SU-DHL-6 (cell line): ENCODE results near the gene MAL.

Experiments
- CTCF ChIP-seq: fragments of 200-600 bp; sonication (generic); IDR thresholded peaks from one replicate; pipeline ENCODE4 v1.5.1; 2017; ENCODE audit warnings: antibody characterized with exemption, mild to moderate bottlenecking, low read length, moderate library complexity; ENCODE audit not compliant: insufficient read depth, poor library complexity, severe bottlenecking
- EZH2phosphoT487 ChIP-seq: fragments of 200-600 bp; sonication (generic), shearing (Covaris generic); conservative IDR thresholded peaks from 2 replicates; pipeline ENCODE4 v1.6.1; 2018; ENCODE audit warnings: mild to moderate bottlenecking, antibody characterized with exemption, low read length, moderate library complexity, mixed read lengths

GRCh38 chr2:95034818-95035217 is 9.3 kb downstream of the MAL start:
- TF ChIP-seq CTCF (no peak), EZH2phosphoT487 (no peak)
